Liver (tissue), 3 donors: ENCODE results near the gene TTYH3.

ENCODE experiments used
- EGR1 ChIP-seq, 2 donors: IDR thresholded peaks; 2 replicates each; pipeline ENCODE4 v1.6.1; 2016 to 2018; ENCODE audit warnings: antibody characterized with exemption in 2 of 2, low read depth in 2 of 2
- FOXA2 ChIP-seq: IDR thresholded peaks from 2 replicates; pipeline ENCODE4 v1.6.1; 2016; ENCODE audit warnings: antibody characterized with exemption
- GABPA ChIP-seq, 2 donors: IDR thresholded peaks in 1 of 2; conservative IDR thresholded peaks in 1 of 2; 2 replicates each; pipeline ENCODE4 v1.6.1; 2016; ENCODE audit warnings: antibody characterized with exemption in 2 of 2, mild to moderate bottlenecking in 1 of 2, moderate library complexity in 1 of 2
- RAD21 ChIP-seq, 2 donors: IDR thresholded peaks; 2 replicates each; pipeline ENCODE4 v1.6.1; 2016; ENCODE audit warnings: antibody characterized with exemption in 2 of 2, mild to moderate bottlenecking in 2 of 2
- SP1 ChIP-seq: IDR thresholded peaks from 2 replicates; pipeline ENCODE4 v1.6.1; 2018; ENCODE audit warnings: antibody characterized with exemption, mild to moderate bottlenecking
- TAF1 ChIP-seq: conservative IDR thresholded peaks from 2 replicates; pipeline ENCODE4 v1.6.1; 2016; ENCODE audit warnings: antibody characterized with exemption, mild to moderate bottlenecking
- YY1 ChIP-seq: IDR thresholded peaks from 2 replicates; pipeline ENCODE4 v1.6.1; 2016; ENCODE audit warnings: antibody characterized with exemption, mild to moderate bottlenecking
- TF ChIP-seq, protein P1 (sequence below): fragments of 150-350 bp; IDR thresholded peaks from 2 replicates; pipeline ENCODE4 v1.5.1; 2017; ENCODE audit warnings: improper control_type of control experiment, low read depth, low read length; ENCODE audit not compliant: missing input control
- TF ChIP-seq, protein P2 (sequence below): IDR thresholded peaks from 2 replicates; pipeline ENCODE4 v1.6.1; 2016; ENCODE audit warnings: antibody characterized with exemption, mild to moderate bottlenecking
- donor health status: healthy.
- donor health status: healthy.

DNA sequence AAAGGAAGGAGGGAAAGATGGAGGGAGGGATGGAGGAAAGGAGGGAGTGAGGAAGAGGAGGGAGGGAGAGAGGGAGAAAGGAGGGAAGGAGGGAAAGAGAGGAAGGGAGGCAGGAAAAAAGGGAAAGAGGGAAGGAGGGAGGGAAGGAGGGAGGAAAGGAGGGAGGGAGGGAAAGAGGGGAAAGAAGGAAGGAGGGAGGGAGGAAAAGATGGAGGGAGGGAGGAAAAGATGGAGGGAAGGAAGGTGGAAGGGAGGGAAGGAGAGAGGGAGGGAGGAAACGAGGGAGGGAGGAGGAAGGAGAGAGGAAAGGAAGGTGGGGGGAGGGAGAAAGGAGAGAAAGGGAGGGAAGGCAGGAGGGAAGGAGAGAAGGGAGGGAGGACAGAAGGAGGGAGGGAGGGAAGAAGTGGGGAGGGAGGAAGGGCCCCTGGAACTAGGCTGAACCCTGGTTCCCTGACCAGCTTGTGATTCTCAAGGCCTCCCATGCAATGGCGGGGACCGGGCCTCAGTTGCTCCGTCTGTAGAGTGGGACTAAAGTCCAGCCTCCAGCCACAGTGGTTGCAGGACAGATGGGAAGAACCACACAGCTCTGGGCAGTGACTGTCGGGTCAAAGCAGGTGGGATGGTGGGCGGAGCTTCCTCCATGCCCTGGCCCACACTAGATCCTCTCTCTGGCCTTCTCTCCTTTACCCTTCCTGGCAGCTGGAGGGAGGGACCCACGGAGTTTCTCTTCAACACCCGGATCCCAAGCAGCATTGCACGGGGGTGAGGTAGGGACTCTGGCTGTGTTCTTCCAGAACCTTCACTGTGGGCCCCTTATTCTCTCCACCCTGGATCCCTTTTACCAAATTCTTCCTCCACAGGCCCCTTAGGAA, 4.3 kb upstream of the TTYH3 start:
- TF ChIP-seq RAD21 (IDR thresholded peaks at IDR 0.05): no peak
- TF ChIP-seq, protein P1, sequence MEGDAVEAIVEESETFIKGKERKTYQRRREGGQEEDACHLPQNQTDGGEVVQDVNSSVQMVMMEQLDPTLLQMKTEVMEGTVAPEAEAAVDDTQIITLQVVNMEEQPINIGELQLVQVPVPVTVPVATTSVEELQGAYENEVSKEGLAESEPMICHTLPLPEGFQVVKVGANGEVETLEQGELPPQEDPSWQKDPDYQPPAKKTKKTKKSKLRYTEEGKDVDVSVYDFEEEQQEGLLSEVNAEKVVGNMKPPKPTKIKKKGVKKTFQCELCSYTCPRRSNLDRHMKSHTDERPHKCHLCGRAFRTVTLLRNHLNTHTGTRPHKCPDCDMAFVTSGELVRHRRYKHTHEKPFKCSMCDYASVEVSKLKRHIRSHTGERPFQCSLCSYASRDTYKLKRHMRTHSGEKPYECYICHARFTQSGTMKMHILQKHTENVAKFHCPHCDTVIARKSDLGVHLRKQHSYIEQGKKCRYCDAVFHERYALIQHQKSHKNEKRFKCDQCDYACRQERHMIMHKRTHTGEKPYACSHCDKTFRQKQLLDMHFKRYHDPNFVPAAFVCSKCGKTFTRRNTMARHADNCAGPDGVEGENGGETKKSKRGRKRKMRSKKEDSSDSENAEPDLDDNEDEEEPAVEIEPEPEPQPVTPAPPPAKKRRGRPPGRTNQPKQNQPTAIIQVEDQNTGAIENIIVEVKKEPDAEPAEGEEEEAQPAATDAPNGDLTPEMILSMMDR: no peak
- TF ChIP-seq TAF1: no peak
- TF ChIP-seq, protein P2, sequence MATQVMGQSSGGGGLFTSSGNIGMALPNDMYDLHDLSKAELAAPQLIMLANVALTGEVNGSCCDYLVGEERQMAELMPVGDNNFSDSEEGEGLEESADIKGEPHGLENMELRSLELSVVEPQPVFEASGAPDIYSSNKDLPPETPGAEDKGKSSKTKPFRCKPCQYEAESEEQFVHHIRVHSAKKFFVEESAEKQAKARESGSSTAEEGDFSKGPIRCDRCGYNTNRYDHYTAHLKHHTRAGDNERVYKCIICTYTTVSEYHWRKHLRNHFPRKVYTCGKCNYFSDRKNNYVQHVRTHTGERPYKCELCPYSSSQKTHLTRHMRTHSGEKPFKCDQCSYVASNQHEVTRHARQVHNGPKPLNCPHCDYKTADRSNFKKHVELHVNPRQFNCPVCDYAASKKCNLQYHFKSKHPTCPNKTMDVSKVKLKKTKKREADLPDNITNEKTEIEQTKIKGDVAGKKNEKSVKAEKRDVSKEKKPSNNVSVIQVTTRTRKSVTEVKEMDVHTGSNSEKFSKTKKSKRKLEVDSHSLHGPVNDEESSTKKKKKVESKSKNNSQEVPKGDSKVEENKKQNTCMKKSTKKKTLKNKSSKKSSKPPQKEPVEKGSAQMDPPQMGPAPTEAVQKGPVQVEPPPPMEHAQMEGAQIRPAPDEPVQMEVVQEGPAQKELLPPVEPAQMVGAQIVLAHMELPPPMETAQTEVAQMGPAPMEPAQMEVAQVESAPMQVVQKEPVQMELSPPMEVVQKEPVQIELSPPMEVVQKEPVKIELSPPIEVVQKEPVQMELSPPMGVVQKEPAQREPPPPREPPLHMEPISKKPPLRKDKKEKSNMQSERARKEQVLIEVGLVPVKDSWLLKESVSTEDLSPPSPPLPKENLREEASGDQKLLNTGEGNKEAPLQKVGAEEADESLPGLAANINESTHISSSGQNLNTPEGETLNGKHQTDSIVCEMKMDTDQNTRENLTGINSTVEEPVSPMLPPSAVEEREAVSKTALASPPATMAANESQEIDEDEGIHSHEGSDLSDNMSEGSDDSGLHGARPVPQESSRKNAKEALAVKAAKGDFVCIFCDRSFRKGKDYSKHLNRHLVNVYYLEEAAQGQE: no peak
- no peak for TF ChIP-seq SP1
- TF ChIP-seq EGR1 (IDR thresholded peaks at IDR 0.05; ENCODE audit: low read depth in 2 of 2): no peak
- TF ChIP-seq GABPA (IDR thresholded peaks at IDR 0.05 in 1 of 2, conservative IDR thresholded peaks at IDR 0.05 in 1 of 2): no peak
- no peak for TF ChIP-seq FOXA2
- no peak for TF ChIP-seq YY1
